Measurements from ENCODE around the gene BHLHA15.

The BHLHA15 gene

GRCh38 chr7:98174334-98175259, 36.6 kb upstream of the BHLHA15 start:
- H3K4me3 ChIP-seq (ENCODE audit: low read length) = no peak overlapping the region
- H3K27me3 ChIP-seq (ENCODE audit: control insufficient read depth, insufficient read depth, low read length) = no peaks in the 10 kb centered on the region
- no peak overlapping the region for H3K9ac ChIP-seq (ENCODE audit: low read length)
- H3K36me3 ChIP-seq (ENCODE audit: control insufficient read depth, low read depth, low read length) = peaks cover 18% of the 10 kb centered on the region
- no peaks in the 10 kb centered on the region for H3K9me3 ChIP-seq (ENCODE audit: control insufficient read depth, low read depth, low read length)
- no peak overlapping the region for H3K27ac ChIP-seq (ENCODE audit: low read length)
- no peaks in the 10 kb centered on the region for H3K4me1 ChIP-seq (ENCODE audit: control insufficient read depth, low read depth, low read length)

GRCh38 chr7:98175260-98175940, 35.8 kb upstream of the BHLHA15 start:
- Histone ChIP-seq H3K36me3 (ENCODE audit: control insufficient read depth, low read depth, low read length) (peaks cover 18% of the 10 kb centered on the region), H3K27ac (ENCODE audit: low read length) (no peak overlapping the region), H3K4me3 (ENCODE audit: low read length) (no peak overlapping the region), H3K4me1 (ENCODE audit: control insufficient read depth, low read depth, low read length) (no peaks in the 10 kb centered on the region), H3K9me3 (ENCODE audit: control insufficient read depth, low read depth, low read length) (no peaks in the 10 kb centered on the region), H3K9ac (ENCODE audit: low read length) (no peak overlapping the region), H3K27me3 (ENCODE audit: control insufficient read depth, insufficient read depth, low read length) (no peaks in the 10 kb centered on the region)

- H3K27me3 ChIP-seq (ENCODE audit: control insufficient read depth, insufficient read depth, low read length) = no peaks in the 10 kb centered on the region
- H3K4me1 ChIP-seq (ENCODE audit: control insufficient read depth, low read depth, low read length) = peaks cover 3% of the 10 kb centered on the region
- H3K27ac ChIP-seq (ENCODE audit: low read length) = no peak overlapping the region
- H3K9ac ChIP-seq (ENCODE audit: low read length) = no peak overlapping the region
- H3K9me3 ChIP-seq (ENCODE audit: control insufficient read depth, low read depth, low read length) = no peaks in the 10 kb centered on the region
- H3K36me3 ChIP-seq (ENCODE audit: control insufficient read depth, low read depth, low read length) = peaks cover 18% of the 10 kb centered on the region
- no peak overlapping the region for H3K4me3 ChIP-seq (ENCODE audit: low read length)
Observed at GRCh38 chr7:98177553-98177952, 33.7 kb upstream of the BHLHA15 start.

- H3K4me1 ChIP-seq (ENCODE audit: control insufficient read depth, low read depth, low read length) = peaks cover 9% of the 10 kb centered on the region
- H3K4me3 ChIP-seq (ENCODE audit: low read length) = no peak overlapping the region
- no peak overlapping the region for H3K27ac ChIP-seq (ENCODE audit: low read length)
- no peaks in the 10 kb centered on the region for H3K27me3 ChIP-seq (ENCODE audit: control insufficient read depth, insufficient read depth, low read length)
- H3K9ac ChIP-seq (ENCODE audit: low read length) = no peak overlapping the region
- peaks cover 18% of the 10 kb centered on the region for H3K36me3 ChIP-seq (ENCODE audit: control insufficient read depth, low read depth, low read length)
- H3K9me3 ChIP-seq (ENCODE audit: control insufficient read depth, low read depth, low read length) = no peaks in the 10 kb centered on the region
Observed at GRCh38 chr7:98178321-98178720, 32.9 kb upstream of the BHLHA15 start.

GRCh38 chr7:98178762-98179490, 32.3 kb upstream of the BHLHA15 start:
- no peak overlapping the region for H3K9ac ChIP-seq (ENCODE audit: low read length)
- H3K27me3 ChIP-seq (ENCODE audit: control insufficient read depth, insufficient read depth, low read length) = no peaks in the 10 kb centered on the region
- H3K4me3 ChIP-seq (ENCODE audit: low read length) = no peak overlapping the region
- H3K36me3 ChIP-seq (ENCODE audit: control insufficient read depth, low read depth, low read length) = peaks cover 18% of the 10 kb centered on the region
- no peaks in the 10 kb centered on the region for H3K9me3 ChIP-seq (ENCODE audit: control insufficient read depth, low read depth, low read length)
- no peak overlapping the region for H3K27ac ChIP-seq (ENCODE audit: low read length)
- peaks cover 9% of the 10 kb centered on the region for H3K4me1 ChIP-seq (ENCODE audit: control insufficient read depth, low read depth, low read length)

- Histone ChIP-seq H3K4me1 (ENCODE audit: control insufficient read depth, low read depth, low read length) (peaks cover 9% of the 10 kb centered on the region), H3K9me3 (ENCODE audit: control insufficient read depth, low read depth, low read length) (no peaks in the 10 kb centered on the region), H3K9ac (ENCODE audit: low read length) (no peak overlapping the region), H3K27ac (ENCODE audit: low read length) (no peak overlapping the region), H3K36me3 (ENCODE audit: control insufficient read depth, low read depth, low read length) (peaks cover 7% of the 10 kb centered on the region), H3K4me3 (ENCODE audit: low read length) (no peak overlapping the region), H3K27me3 (ENCODE audit: control insufficient read depth, insufficient read depth, low read length) (no peaks in the 10 kb centered on the region)
Observed at GRCh38 chr7:98180751-98181150, 30.5 kb upstream of the BHLHA15 start.

GRCh38 chr7:98185101-98185500, 26.1 kb upstream of the BHLHA15 start:
- H3K27ac ChIP-seq (ENCODE audit: low read length) = no peak overlapping the region

GRCh38 chr7:98186452-98187137, 24.6 kb upstream of the BHLHA15 start:
- Histone ChIP-seq H3K36me3 (ENCODE audit: control insufficient read depth, low read depth, low read length) (peaks cover 10% of the 10 kb centered on the region), H3K4me3 (ENCODE audit: low read length) (no peak overlapping the region), H3K27me3 (ENCODE audit: control insufficient read depth, insufficient read depth, low read length) (no peaks in the 10 kb centered on the region), H3K9ac (ENCODE audit: low read length) (no peak overlapping the region), H3K27ac (ENCODE audit: low read length) (no peak overlapping the region), H3K4me1 (ENCODE audit: control insufficient read depth, low read depth, low read length) (peaks cover 9% of the 10 kb centered on the region), H3K9me3 (ENCODE audit: control insufficient read depth, low read depth, low read length) (no peaks in the 10 kb centered on the region)

More at GRCh38 chr7:98185101-98185500, 26.1 kb upstream of the BHLHA15 start:
- Histone ChIP-seq H3K9ac (ENCODE audit: low read length) (no peak overlapping the region), H3K9me3 (ENCODE audit: control insufficient read depth, low read depth, low read length) (no peaks in the 10 kb centered on the region), H3K27me3 (ENCODE audit: control insufficient read depth, insufficient read depth, low read length) (no peaks in the 10 kb centered on the region), H3K36me3 (ENCODE audit: control insufficient read depth, low read depth, low read length) (peaks cover 7% of the 10 kb centered on the region), H3K4me3 (ENCODE audit: low read length) (no peak overlapping the region), H3K4me1 (ENCODE audit: control insufficient read depth, low read depth, low read length) (peaks cover 9% of the 10 kb centered on the region)

- no peaks in the 10 kb centered on the region for H3K27me3 ChIP-seq (ENCODE audit: control insufficient read depth, insufficient read depth, low read length)
- H3K4me1 ChIP-seq (ENCODE audit: control insufficient read depth, low read depth, low read length) = peaks cover 9% of the 10 kb centered on the region
- no peaks in the 10 kb centered on the region for H3K9me3 ChIP-seq (ENCODE audit: control insufficient read depth, low read depth, low read length)
- H3K9ac ChIP-seq (ENCODE audit: low read length) = no peak overlapping the region
- H3K4me3 ChIP-seq (ENCODE audit: low read length) = no peak overlapping the region
- no peak overlapping the region for H3K27ac ChIP-seq (ENCODE audit: low read length)
- H3K36me3 ChIP-seq (ENCODE audit: control insufficient read depth, low read depth, low read length) = peaks cover 14% of the 10 kb centered on the region
Observed at GRCh38 chr7:98187138-98187502, 24.1 kb upstream of the BHLHA15 start.

GRCh38 chr7:98189559-98189958, 21.7 kb upstream of the BHLHA15 start:
- Histone ChIP-seq H3K36me3 (ENCODE audit: control insufficient read depth, low read depth, low read length) (peaks cover 28% of the 10 kb centered on the region), H3K9ac (ENCODE audit: low read length) (no peak overlapping the region), H3K4me1 (ENCODE audit: control insufficient read depth, low read depth, low read length) (no peaks in the 10 kb centered on the region), H3K27me3 (ENCODE audit: control insufficient read depth, insufficient read depth, low read length) (no peaks in the 10 kb centered on the region), H3K4me3 (ENCODE audit: low read length) (no peak overlapping the region), H3K9me3 (ENCODE audit: control insufficient read depth, low read depth, low read length) (no peaks in the 10 kb centered on the region), H3K27ac (ENCODE audit: low read length) (no peak overlapping the region)

Measured in iPS-18a (cell line).